Gastrocnemius medialis (tissue), 4 donors: ENCODE data around the gene SNX22. TPM values are rescaled to one million over a fixed set of nuclear protein-coding genes. Genes with fewer than 3 reads are reported as not detected.

Experiments used
- ATAC-seq, 2 donors: fragments of 150-250 bp; one replicate each; pipeline ENCODE4 v1.9.1; 2016
- DNase-seq, 2 donors: peaks; one replicate each; pipeline ENCODE4 v3.0.0-alpha.2; 2019
- H3K27ac ChIP-seq, 4 donors: fragments of 200-600 bp; sonication (generic); 1 replicate in 1 of 4; 2 replicates in 3 of 4; pipeline ENCODE4 v1.5.1; 2016 to 2018; ENCODE audit warnings: mild to moderate bottlenecking in 2 of 4, moderate library complexity in 1 of 4
- H3K27me3 ChIP-seq, 3 donors: fragments of 200-600 bp; sonication (generic) in 2 of 3; 1 replicate in 1 of 3; 2 replicates in 2 of 3; pipeline versions ENCODE4 v1.5.1 to v1.6.0; 2016 to 2019; ENCODE audit warnings: mild to moderate bottlenecking in 1 of 3, moderate library complexity in 1 of 3
- H3K36me3 ChIP-seq, 2 donors: fragments of 200-600 bp; sonication (generic) in 1 of 2; one replicate each; pipeline ENCODE4 v1.5.1; 2017 to 2018
- H3K4me1 ChIP-seq, 2 donors: fragments of 200-600 bp; sonication (generic) in 1 of 2; one replicate each; pipeline ENCODE4 v1.5.1; 2016 to 2017; ENCODE audit warnings: mild to moderate bottlenecking in 2 of 2
- H3K4me3 ChIP-seq, 4 donors: fragments of 200-600 bp; sonication (generic) in 3 of 4; 1 replicate in 1 of 4; 2 replicates in 3 of 4; pipeline ENCODE4 v1.5.1; 2016 to 2019; ENCODE audit warnings: mild to moderate bottlenecking in 2 of 4
- H3K9me3 ChIP-seq, 3 donors: fragments of 200-600 bp; sonication (generic) in 2 of 3; 1 replicate in 1 of 3; 2 replicates in 2 of 3; pipeline ENCODE4 v1.5.1; 2016 to 2019
- POLR2A ChIP-seq, 2 donors: fragments of 450-650 bp; IDR thresholded peaks; one replicate each; pipeline ENCODE4 v1.6.1; 2017; ENCODE audit warnings: antibody characterized with exemption in 2 of 2, mild to moderate bottlenecking in 2 of 2, moderate library complexity in 2 of 2
- in situ Hi-C, 4 donors: fragments of 200-750 bp; cut with MboI; loops; one replicate each; pipeline versions ENCODE4 v1.15.0 to v1.8.0; 2017; ENCODE audit warnings: low sequenced_read_pairs in 4 of 4
- intact Hi-C: fragments of 100-400 bp; cut with DNase I; formaldehyde crosslinking; loops from one replicate; pipeline ENCODE4 v1.15.1; 2023; ENCODE audit warnings: low total_unique reads
- total RNA-seq, 4 donors: library from RNA; depleted of rRNA; stranded (reverse); fragments of >200 nt; gene quantifications; one replicate each; pipeline versions ENCODE4 v1.1.0 to v1.2.3, GENCODE V29; 2016
- TF ChIP-seq, protein P1 (sequence below), 5 experiments: fragments of 450-650 bp in 3 of 5; fragments of 200-600 bp in 2 of 5; sonication (generic) in 2 of 5; IDR thresholded peaks in 4 of 5; conservative IDR thresholded peaks in 1 of 5; 1 replicate in 4 of 5; 2 replicates in 1 of 5; pipeline ENCODE4 v1.5.1; 2016 to 2019; ENCODE audit warnings: antibody characterized with exemption in 5 of 5, mild to moderate bottlenecking in 3 of 5, moderate library complexity in 3 of 5

The SNX22 gene
- total RNA-seq, 4 donors from 2014 or later = 0.09 to 0.87 TPM; not detected in 2

DNA sequence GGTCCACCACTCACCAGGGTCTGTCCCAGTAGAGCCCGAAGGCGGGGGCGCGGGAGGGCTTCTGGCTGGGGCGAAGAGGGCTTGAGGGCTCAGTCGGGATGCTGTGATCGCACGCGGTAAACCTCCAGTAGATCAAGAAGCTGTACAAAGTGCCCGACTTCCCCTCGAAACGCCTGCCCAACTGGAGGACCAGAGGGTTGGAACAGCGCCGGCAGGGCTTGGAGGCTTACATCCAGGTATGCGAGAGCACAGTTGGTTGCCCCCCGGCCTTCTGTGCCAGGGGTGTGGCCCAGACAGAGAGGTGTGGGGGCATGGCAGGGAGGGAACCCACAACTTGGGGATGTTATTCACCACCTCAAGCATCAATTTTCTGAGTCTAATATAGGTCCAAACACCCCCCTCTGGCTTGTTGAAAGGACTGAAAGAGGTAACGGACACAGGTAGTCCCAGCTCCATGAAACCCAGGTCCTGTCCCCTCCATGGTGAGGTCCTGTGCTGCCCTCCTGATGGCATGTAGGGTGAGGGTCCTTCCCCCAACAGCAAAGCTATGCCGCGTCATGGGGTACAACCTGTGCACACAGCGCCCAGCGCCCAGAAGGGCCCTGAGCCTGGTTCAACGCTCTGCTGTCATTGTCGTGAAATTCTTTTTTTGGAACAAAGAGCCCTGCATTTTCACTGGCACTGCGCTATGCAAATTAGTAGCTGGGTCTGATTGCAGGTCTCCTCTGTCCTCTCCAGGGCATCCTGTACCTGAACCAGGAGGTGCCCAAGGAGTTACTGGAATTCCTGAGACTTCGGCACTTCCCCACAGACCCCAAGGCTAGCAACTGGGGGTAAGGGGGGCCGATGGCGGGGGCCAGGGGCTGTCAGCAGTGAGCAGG lies 1.2 kb downstream of the SNX22 start:
- in situ Hi-C loops (no loop called here), intact Hi-C loops (loop anchor here (10.0 kb wide), 1 partner anchor 398 kb away; no protein-coding TSS in a partner anchor)
- Histone ChIP-seq H3K36me3 (peaks cover under 1 to 35% of the 10 kb centered on the region in 2 donors), H3K9me3 (no peaks in the 10 kb centered on the region), H3K4me1 (peaks cover 16 to 27% of the 10 kb centered on the region in 2 donors), H3K27me3 (peaks cover 12 to 19% (median 18%) of the 10 kb centered on the region in 3 donors), H3K27ac (no peak overlapping the region), H3K4me3 (peak overlapping the region; percentile 39 to 53 (median 48))
- TF ChIP-seq, protein P1, sequence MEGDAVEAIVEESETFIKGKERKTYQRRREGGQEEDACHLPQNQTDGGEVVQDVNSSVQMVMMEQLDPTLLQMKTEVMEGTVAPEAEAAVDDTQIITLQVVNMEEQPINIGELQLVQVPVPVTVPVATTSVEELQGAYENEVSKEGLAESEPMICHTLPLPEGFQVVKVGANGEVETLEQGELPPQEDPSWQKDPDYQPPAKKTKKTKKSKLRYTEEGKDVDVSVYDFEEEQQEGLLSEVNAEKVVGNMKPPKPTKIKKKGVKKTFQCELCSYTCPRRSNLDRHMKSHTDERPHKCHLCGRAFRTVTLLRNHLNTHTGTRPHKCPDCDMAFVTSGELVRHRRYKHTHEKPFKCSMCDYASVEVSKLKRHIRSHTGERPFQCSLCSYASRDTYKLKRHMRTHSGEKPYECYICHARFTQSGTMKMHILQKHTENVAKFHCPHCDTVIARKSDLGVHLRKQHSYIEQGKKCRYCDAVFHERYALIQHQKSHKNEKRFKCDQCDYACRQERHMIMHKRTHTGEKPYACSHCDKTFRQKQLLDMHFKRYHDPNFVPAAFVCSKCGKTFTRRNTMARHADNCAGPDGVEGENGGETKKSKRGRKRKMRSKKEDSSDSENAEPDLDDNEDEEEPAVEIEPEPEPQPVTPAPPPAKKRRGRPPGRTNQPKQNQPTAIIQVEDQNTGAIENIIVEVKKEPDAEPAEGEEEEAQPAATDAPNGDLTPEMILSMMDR (IDR thresholded peaks at IDR 0.05 in 4 of 5, conservative IDR thresholded peaks at IDR 0.05 in 1 of 5) = no peak
- TF ChIP-seq POLR2A (IDR thresholded peaks at IDR 0.05) = no peak
- ATAC-seq = no peak
- no peak for DNase-seq

DNA sequence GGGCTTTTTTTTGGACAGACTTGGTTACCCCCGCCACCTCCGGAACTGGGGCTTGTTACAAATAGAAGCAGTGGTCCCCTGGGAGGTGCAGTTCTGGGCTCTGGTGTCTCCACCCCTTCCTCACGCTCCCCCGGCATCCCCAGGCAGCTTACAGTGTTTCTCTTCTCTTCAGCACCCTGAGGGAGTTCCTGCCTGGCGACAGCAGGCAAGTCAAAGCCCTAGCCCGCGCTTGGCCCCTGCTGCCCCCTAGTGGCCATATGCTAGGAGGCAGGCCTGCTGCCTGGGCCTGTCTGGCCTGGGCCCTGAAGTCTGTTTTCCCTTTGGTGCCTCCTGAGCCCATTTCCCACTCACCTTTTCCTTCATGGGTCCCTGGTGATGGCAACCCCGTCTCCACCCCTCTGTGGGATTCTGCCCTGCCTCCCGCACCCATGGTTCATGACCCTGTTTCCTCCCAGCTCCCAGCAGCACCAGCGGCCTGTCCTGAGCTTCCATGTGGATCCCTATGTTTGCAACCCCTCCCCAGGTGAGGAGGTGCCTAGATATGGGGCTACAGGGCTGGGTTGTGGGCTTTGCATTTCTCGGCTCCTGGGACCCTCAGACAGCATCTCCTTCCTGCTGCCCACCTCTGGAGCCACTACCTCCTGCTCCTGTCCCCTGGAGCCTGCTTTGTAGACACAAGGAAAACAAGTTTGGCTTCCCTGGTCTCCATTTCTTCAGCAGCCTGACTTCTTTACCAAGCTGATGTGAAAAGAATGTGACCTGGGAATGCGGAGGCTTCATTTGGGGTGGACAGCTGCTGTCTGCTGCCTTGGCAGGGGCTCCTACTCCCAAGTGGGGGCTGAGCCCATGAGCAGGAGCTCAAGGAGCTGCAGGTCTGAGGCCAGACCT lies 2.2 kb downstream of the SNX22 start:
- in situ Hi-C loops (no loop called here), intact Hi-C loops (loop anchor here (10.0 kb wide), 1 partner anchor 399 kb away; no protein-coding TSS in a partner anchor)
- peak; percentile 87 to 91 for ATAC-seq
- H3K9me3 ChIP-seq = no peaks in the 10 kb centered on the region
- H3K4me1 ChIP-seq = peaks cover 16 to 27% of the 10 kb centered on the region in 2 donors
- DNase-seq = peak; percentile 75 to 80
- no peak overlapping the region for H3K4me3 ChIP-seq
- peaks cover 12 to 19% (median 18%) of the 10 kb centered on the region in 3 donors for H3K27me3 ChIP-seq
- TF ChIP-seq, protein P1 (IDR thresholded peaks at IDR 0.05 in 4 of 5, conservative IDR thresholded peaks at IDR 0.05 in 1 of 5) = peak; percentile 82 to 99 (median 95)
- no peak for TF ChIP-seq POLR2A (IDR thresholded peaks at IDR 0.05)
- peaks cover 3 to 45% of the 10 kb centered on the region in 2 donors for H3K36me3 ChIP-seq
- H3K27ac ChIP-seq = peak overlapping the region; percentile 5 to 46 (median 26)

DNA sequence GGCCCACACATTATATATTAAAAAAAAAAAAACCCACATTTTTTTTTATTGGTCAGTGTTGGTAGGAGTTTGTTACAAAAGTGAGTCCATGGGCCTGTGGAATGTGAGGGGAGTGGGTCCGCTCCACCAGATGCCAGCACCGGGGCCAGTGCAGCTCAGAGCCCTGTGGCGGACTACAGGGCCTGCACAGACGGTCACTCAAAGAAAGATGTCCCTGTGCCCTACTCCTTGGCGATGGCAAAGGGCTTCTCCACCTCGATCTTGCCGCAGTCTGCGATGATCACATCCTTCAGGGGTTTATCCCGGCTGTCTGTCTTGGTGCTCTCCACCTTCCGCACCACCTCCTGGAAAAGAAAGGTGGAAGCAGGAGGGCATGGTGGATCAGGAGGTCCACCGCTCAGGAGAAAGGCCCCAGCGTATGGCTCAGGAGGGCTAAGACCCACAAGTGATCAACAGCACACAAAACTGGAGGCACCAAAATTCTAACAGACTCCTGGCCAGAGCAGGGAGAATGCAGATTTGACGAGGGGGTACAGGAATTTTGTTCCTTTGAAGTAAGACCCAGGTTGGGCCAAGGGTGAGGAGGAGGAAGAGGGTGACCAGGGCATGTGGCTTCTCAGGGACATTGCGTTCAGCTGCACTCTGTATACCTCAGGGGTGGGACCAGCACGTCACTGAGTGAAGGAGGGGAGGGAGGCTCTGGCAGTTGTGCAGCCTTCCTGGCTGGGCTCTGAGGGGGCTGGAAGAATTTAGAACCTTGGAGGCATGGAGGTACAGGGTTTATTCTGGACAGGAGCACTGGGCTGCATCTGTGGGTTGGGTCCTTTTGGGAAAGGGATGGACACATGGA lies 4.5 kb downstream of the SNX22 start:
- in situ Hi-C loops (no loop called here), intact Hi-C loops (loop anchor here (10.0 kb wide), 1 partner anchor 401 kb away; no protein-coding TSS in a partner anchor)
- TF ChIP-seq, protein P1 (IDR thresholded peaks at IDR 0.05 in 4 of 5, conservative IDR thresholded peaks at IDR 0.05 in 1 of 5) = no peak
- no peak for TF ChIP-seq POLR2A (IDR thresholded peaks at IDR 0.05)
- H3K27me3 ChIP-seq = peaks cover 10 to 17% (median 15%) of the 10 kb centered on the region in 3 donors
- no peak overlapping the region for H3K4me3 ChIP-seq
- peaks cover 16 to 35% of the 10 kb centered on the region in 2 donors for H3K4me1 ChIP-seq
- peaks cover 6 to 68% of the 10 kb centered on the region in 2 donors for H3K36me3 ChIP-seq
- H3K9me3 ChIP-seq = no peaks in the 10 kb centered on the region
- ATAC-seq (no peak), DNase-seq (no peak)
- no peak overlapping the region for H3K27ac ChIP-seq
